Measurements from ENCODE around the gene INTU. TPM values are rescaled to one million over a fixed set of nuclear protein-coding genes. Genes with fewer than 3 reads are reported as not detected.
A peak's percentile ranks its signal among the peaks of the same experiment; 100 is the strongest.

Gene INTU
- total and polyA plus RNA-seq, 2 experiments from 2014 or later, result 3.9 to 18.0 TPM

DNA sequence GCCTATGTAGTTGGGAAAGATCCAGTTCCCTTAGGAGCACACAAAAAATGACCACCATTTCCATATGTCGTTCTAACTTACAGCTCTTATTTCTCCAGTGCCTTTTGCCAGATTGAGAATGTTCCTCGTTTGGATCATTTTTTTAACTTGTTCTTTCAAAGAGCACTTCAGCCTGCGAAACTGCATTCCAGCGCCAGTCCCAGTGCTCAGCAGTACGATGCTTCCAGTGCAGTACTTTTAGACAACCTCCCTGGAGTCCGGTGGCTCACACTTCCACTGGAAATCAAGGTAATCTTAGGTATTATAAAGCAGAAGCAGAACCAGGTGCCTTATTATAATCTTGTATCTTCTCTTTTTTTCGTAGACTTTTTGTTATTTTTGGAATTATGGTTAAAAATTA lies 54.8 kb downstream of the INTU start:
- Histone ChIP-seq H3K36me3 (peaks cover 3% of the 10 kb centered on the region), H3K4me1 (ENCODE audit: low read depth) (peaks cover 5% of the 10 kb centered on the region), H3K27ac (no peak overlapping the region), H3K9me3 (ENCODE audit: low read depth) (no peaks in the 10 kb centered on the region), H3K4me3 (no peak overlapping the region), H3K27me3 (no peaks in the 10 kb centered on the region)
- DNase-seq (ENCODE audit: low read depth in 1 of 2, low spot score in 1 of 2), result peak in 1 of 2 donors; percentile 2
- TF ChIP-seq, protein P1, sequence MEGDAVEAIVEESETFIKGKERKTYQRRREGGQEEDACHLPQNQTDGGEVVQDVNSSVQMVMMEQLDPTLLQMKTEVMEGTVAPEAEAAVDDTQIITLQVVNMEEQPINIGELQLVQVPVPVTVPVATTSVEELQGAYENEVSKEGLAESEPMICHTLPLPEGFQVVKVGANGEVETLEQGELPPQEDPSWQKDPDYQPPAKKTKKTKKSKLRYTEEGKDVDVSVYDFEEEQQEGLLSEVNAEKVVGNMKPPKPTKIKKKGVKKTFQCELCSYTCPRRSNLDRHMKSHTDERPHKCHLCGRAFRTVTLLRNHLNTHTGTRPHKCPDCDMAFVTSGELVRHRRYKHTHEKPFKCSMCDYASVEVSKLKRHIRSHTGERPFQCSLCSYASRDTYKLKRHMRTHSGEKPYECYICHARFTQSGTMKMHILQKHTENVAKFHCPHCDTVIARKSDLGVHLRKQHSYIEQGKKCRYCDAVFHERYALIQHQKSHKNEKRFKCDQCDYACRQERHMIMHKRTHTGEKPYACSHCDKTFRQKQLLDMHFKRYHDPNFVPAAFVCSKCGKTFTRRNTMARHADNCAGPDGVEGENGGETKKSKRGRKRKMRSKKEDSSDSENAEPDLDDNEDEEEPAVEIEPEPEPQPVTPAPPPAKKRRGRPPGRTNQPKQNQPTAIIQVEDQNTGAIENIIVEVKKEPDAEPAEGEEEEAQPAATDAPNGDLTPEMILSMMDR (IDR thresholded peaks at IDR 0.05; ENCODE audit: low read depth, low read length), result no peak

DNA sequence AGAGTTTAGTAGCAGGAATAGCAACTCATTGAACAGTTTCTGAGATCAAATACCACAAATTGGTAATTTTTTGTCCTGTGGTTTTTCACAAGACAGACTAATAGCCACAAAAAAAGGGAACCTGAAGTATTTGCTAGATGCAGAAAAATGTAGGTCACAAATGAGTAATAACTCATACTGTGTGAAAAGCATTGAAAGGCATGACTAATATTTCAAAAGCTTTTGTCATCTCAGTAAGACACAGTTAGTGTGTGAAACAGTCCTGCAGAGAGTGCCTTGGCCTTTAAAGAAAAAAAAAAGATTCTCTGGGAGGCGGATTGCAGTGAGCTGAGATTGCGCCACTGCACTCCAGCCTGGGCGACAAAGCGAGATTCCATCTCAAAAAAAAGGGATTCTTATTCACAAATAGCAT lies 66.0 kb downstream of the INTU start:
- TF ChIP-seq, protein P1 (IDR thresholded peaks at IDR 0.05; ENCODE audit: low read depth, low read length), result no peak
- no peak overlapping the region for H3K27ac ChIP-seq
- no peaks in the 10 kb centered on the region for H3K9me3 ChIP-seq (ENCODE audit: low read depth)
- H3K27me3 ChIP-seq, result no peaks in the 10 kb centered on the region
- H3K4me3 ChIP-seq, result no peak overlapping the region
- H3K36me3 ChIP-seq, result no peaks in the 10 kb centered on the region
- DNase-seq (ENCODE audit: low read depth in 1 of 2, low spot score in 1 of 2), result peak in 1 of 2 donors; percentile 89
- H3K4me1 ChIP-seq (ENCODE audit: low read depth), result no peaks in the 10 kb centered on the region

DNA sequence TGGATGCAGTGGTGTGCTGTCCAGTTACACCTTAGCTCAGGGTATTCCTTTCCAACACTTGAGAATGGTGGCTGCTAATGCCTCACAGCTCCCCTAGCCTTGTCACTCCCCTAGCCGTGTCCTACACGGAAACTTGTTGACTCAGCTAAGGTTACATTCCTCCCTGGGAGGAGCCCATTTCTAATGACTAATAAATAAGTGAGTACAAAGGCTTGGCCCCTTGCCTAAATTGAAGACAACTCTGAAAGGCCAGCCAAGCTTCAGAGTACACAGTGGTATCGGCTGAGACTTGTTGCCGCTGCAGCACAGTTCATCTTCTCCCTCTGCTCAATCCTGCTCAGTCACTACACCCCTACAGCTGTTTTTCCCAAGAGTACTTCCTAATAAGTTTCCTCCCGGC lies 76.2 kb downstream of the INTU start:
- no peaks in the 10 kb centered on the region for H3K27me3 ChIP-seq
- no peaks in the 10 kb centered on the region for H3K9me3 ChIP-seq (ENCODE audit: low read depth)
- TF ChIP-seq, protein P1 (IDR thresholded peaks at IDR 0.05; ENCODE audit: low read depth, low read length), result no peak
- peaks cover 3% of the 10 kb centered on the region for H3K36me3 ChIP-seq
- H3K4me3 ChIP-seq, result no peak overlapping the region
- no peaks in the 10 kb centered on the region for H3K4me1 ChIP-seq (ENCODE audit: low read depth)
- DNase-seq (ENCODE audit: low read depth in 1 of 2, low spot score in 1 of 2), result peak in 1 of 2 donors; percentile 83
- H3K27ac ChIP-seq, result no peak overlapping the region

DNA sequence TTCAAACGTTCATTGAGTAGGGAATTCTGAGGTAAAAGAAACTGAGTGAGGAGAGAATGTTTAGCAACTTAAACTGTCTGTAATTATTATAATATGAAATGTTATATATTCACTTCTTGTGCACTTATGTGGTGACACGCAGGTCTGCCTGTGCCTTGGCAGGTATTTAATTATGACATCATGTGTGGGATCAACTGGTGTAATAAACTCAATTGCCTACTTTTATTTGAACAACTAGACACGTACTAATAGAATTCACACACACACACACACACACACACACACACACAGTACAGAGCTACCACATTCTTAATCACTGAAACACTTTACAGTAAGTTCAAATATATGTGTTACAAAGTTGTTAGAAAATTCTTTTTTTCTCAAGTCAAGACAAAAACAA lies 76.7 kb downstream of the INTU start:
- peak in 1 of 2 donors; percentile 20 for DNase-seq (ENCODE audit: low read depth in 1 of 2, low spot score in 1 of 2)
- Histone ChIP-seq H3K4me3 (no peak overlapping the region), H3K27ac (no peak overlapping the region), H3K27me3 (no peaks in the 10 kb centered on the region), H3K9me3 (ENCODE audit: low read depth) (no peaks in the 10 kb centered on the region), H3K36me3 (peaks cover 3% of the 10 kb centered on the region), H3K4me1 (ENCODE audit: low read depth) (no peaks in the 10 kb centered on the region)
- TF ChIP-seq, protein P1 (IDR thresholded peaks at IDR 0.05; ENCODE audit: low read depth, low read length), result no peak

DNA sequence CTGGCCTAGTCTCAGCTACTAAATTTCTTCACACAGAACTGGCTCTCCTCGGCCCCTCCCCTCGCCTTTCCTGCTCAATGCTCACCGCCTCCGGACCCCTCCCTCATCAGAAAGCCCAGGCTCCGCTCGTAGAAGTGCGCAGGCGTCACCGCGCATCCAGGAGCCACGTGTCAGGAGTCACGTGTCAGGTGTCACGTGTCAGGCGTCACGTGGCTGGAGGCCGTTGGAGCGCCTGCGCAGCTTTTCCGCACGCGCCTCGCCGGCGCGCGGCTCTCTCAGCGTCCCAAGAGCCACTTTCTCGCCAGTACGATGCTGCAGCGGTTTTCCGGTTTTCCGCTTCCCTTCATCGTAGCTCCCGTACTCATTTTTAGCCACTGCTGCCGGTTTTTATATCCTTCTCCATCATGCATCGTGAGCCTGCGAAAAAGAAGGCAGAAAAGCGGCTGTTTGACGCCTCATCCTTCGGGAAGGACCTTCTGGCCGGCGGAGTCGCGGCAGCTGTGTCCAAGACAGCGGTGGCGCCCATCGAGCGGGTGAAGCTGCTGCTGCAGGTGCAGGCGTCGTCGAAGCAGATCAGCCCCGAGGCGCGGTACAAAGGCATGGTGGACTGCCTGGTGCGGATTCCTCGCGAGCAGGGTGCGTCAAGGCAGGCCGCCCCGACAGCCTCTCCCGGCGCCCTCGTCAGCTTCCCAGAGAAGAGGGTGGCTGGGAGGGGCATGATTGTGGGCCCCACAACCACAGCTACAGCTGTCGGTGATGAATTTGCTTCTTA lies 97.6 kb downstream of the INTU start, which contains the start of gene SLC25A31:
TSS of gene SLC25A31 (plus strand) at position 259 of the 772 bp plus-strand sequence. CDS start at position 405, 146 bp downstream.
- H3K36me3 ChIP-seq, result no peaks in the 10 kb centered on the region
- no peaks in the 10 kb centered on the region for H3K27me3 ChIP-seq
- no peaks in the 10 kb centered on the region for H3K9me3 ChIP-seq (ENCODE audit: low read depth)
- TF ChIP-seq, protein P1 (IDR thresholded peaks at IDR 0.05; ENCODE audit: low read depth, low read length), result no peak
- H3K4me1 ChIP-seq (ENCODE audit: low read depth), result no peaks in the 10 kb centered on the region
- no peak for DNase-seq (ENCODE audit: low read depth in 1 of 2, low spot score in 1 of 2)
- H3K4me3 ChIP-seq, result no peak within 1 kb of the TSS
- H3K27ac ChIP-seq, result no peak within 1 kb of the TSS

Data from cardiac muscle cell (in vitro differentiated cells and primary cell).